ENCODE results near the gene OGT.
A peak's percentile ranks its signal among the peaks of the same experiment; 100 is the strongest.
"Not testable (repeated sequence)": the region's sequence is repeated elsewhere in the genome, so short reads cannot be mapped to it uniquely, and the experiment has no call there.

Gene OGT

DNA sequence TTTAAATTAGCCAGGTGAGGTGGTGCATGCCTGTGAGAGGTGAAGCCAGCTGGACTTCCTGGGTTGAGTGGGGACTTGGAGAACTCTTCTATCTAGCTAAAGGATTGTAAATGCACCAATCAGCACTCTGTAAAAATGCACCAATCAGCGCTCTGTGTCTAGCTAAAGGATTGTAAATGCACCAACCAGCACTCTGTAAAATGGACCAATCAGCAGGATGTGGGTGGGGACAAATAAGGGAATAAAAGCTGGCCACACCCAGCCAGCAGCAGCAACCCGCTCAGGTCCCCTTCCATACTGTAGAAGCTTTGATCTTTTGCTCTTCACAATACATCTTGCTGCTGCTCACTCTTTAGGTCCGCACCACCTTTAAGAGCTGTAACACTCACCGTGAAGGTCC lies 19.2 kb upstream of the OGT start:
- not testable (repeated sequence) for H3K27ac ChIP-seq (ENCODE audit: low read depth, low read length); H3K36me3 ChIP-seq (ENCODE audit: insufficient read depth, low read length); H3K27me3 ChIP-seq (ENCODE audit: insufficient read depth, low read length); H3K4me1 ChIP-seq (ENCODE audit: control insufficient read depth, insufficient read depth, low read length, unreplicated experiment); H3K79me2 ChIP-seq (ENCODE audit: control insufficient read depth, insufficient read depth, low read length, unreplicated experiment); H3K4me3 ChIP-seq (ENCODE audit: low read depth, low read length); H2AFZ ChIP-seq (ENCODE audit: low read length, unreplicated experiment)

- Histone ChIP-seq H3K4me1 (ENCODE audit: control insufficient read depth, insufficient read depth, low read length, unreplicated experiment) (peaks cover 3% of the 10 kb centered on the region), H3K36me3 (ENCODE audit: insufficient read depth, low read length) (no peaks in the 10 kb centered on the region), H3K4me3 (ENCODE audit: low read depth, low read length) (no peak overlapping the region), H3K27ac (ENCODE audit: low read depth, low read length) (no peak overlapping the region), H3K79me2 (ENCODE audit: control insufficient read depth, insufficient read depth, low read length, unreplicated experiment) (no peaks in the 10 kb centered on the region), H2AFZ (ENCODE audit: low read length, unreplicated experiment) (no peak overlapping the region), H3K27me3 (ENCODE audit: insufficient read depth, low read length) (no peaks in the 10 kb centered on the region)
These were observed 18.4 kb upstream of the OGT start for GRCh38 chrX:71514367-71515037.

DNA sequence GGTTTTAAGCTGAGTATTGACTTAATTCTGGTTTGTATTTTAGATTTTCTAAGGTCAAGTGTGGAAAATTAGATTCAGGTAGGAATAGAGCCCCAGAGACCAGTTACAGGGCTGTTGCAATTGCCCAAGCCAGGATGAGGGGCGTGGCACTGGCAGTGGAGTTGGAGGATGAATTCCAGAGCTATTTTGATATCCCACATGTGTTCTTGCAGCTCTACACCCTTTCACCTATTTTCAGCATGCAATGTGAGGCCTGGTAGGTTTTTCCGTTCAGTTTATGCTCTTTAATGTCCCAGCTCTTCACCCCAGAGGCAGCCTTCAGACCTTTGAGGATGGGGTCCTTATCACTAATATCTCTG lies 17.9 kb upstream of the OGT start:
- Histone ChIP-seq H3K4me3 (ENCODE audit: low read depth, low read length) (no peak overlapping the region), H3K4me1 (ENCODE audit: control insufficient read depth, insufficient read depth, low read length, unreplicated experiment) (peaks cover 3% of the 10 kb centered on the region), H3K27ac (ENCODE audit: low read depth, low read length) (no peak overlapping the region), H3K36me3 (ENCODE audit: insufficient read depth, low read length) (no peaks in the 10 kb centered on the region), H2AFZ (ENCODE audit: low read length, unreplicated experiment) (no peak overlapping the region), H3K79me2 (ENCODE audit: control insufficient read depth, insufficient read depth, low read length, unreplicated experiment) (no peaks in the 10 kb centered on the region), H3K27me3 (ENCODE audit: insufficient read depth, low read length) (no peaks in the 10 kb centered on the region)

DNA sequence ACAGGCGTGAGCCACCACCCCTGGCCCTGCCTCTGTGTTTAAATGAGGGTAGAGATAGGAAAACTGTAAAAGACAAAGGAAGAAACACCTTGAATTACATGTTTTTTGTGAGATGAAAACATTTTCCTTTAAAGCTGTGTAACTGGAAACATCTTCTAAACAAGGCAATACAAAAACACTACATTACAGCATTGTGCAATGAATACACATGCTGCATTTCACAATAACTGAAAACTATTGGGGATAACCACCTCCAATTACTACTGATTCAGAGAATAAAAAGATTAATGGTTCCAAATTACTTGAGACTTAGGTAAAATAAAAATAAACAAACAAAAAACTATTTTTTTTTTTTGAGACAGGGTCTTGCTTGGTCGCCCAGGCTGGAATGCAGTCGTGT lies 7.6 kb upstream of the OGT start:
- no peaks in the 10 kb centered on the region for H3K27me3 ChIP-seq (ENCODE audit: insufficient read depth, low read length)
- H2AFZ ChIP-seq (ENCODE audit: low read length, unreplicated experiment) = no peak overlapping the region
- H3K27ac ChIP-seq (ENCODE audit: low read depth, low read length) = no peak overlapping the region
- no peaks in the 10 kb centered on the region for H3K4me1 ChIP-seq (ENCODE audit: control insufficient read depth, insufficient read depth, low read length, unreplicated experiment)
- H3K4me3 ChIP-seq (ENCODE audit: low read depth, low read length) = no peak overlapping the region
- no peaks in the 10 kb centered on the region for H3K36me3 ChIP-seq (ENCODE audit: insufficient read depth, low read length)
- no peaks in the 10 kb centered on the region for H3K79me2 ChIP-seq (ENCODE audit: control insufficient read depth, insufficient read depth, low read length, unreplicated experiment)

GRCh38 chrX:71532078-71532752 lies 689 bp upstream of the OGT start:
- Histone ChIP-seq H3K27me3 (ENCODE audit: insufficient read depth, low read length) (no peaks in the 10 kb centered on the region), H3K27ac (ENCODE audit: low read depth, low read length) (peak overlapping the region; percentile 80), H3K36me3 (ENCODE audit: insufficient read depth, low read length) (no peaks in the 10 kb centered on the region), H3K79me2 (ENCODE audit: control insufficient read depth, insufficient read depth, low read length, unreplicated experiment) (peaks cover 41% of the 10 kb centered on the region), H2AFZ (ENCODE audit: low read length, unreplicated experiment) (peak overlapping the region; percentile 79), H3K4me1 (ENCODE audit: control insufficient read depth, insufficient read depth, low read length, unreplicated experiment) (peaks cover 10% of the 10 kb centered on the region), H3K4me3 (ENCODE audit: low read depth, low read length) (peak overlapping the region; percentile 89)

DNA sequence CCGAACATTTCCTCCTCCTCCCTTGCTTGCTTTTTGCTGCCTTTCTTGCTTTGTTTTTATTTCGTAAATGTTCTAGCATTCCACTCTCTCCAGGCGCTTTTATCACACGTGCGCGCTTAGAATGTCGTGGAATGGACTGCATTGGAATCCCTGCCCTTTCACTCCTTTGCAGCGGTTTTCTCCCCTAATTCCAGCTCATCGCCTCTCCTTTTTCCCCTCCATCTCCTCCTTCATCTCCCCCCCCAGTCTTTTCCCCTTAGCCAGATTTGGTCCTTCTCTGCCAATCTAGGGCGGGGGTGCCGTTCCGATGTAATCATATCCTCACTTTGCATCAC lies 579 bp downstream of the OGT start:
- H3K27ac ChIP-seq (ENCODE audit: low read depth, low read length) = peak overlapping the region; percentile 66
- H3K4me3 ChIP-seq (ENCODE audit: low read depth, low read length) = peak overlapping the region; percentile 89
- H3K27me3 ChIP-seq (ENCODE audit: insufficient read depth, low read length) = no peaks in the 10 kb centered on the region
- H3K4me1 ChIP-seq (ENCODE audit: control insufficient read depth, insufficient read depth, low read length, unreplicated experiment) = peaks cover 20% of the 10 kb centered on the region
- H3K79me2 ChIP-seq (ENCODE audit: control insufficient read depth, insufficient read depth, low read length, unreplicated experiment) = peaks cover 52% of the 10 kb centered on the region
- H3K36me3 ChIP-seq (ENCODE audit: insufficient read depth, low read length) = peaks cover 5% of the 10 kb centered on the region; the same call in 1 of the 2 replicates
- no peak overlapping the region for H2AFZ ChIP-seq (ENCODE audit: low read length, unreplicated experiment)

DNA sequence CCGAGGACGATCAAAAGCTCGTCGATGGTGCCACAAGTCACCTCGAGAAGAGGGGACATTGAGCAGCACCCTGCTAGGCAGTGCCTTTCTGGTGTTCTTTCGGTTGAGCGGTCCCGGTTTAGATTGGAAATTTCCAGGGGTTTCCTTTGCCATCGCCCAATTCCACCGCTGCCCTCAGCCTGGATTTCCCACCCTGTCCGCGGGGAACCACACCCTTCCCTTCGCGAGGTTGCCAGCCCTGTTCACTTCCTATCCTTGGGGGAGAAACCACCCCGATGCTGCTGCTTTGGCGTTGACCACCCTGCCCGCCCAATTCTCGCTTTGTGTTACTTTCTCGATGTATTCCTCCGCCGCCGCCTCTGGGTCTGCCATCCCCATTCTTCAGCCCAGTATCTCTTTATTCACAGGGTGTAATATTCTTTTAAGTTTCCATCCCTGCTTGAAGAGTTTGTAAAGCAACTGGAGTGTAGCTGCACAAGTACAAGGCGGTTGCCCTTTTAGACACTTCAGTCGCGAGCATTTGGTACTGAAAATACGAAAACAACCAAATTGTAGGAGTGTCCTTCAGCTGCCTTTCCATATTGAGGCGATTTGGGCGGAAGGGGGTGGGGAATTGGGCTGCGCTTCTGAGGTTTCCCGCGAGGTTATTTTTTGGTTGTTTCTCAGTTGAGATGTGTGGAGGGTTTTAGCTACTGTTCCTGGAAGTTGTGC lies 1.1 kb downstream of the OGT start:
- Histone ChIP-seq H3K79me2 (ENCODE audit: control insufficient read depth, insufficient read depth, low read length, unreplicated experiment) (peaks cover 56% of the 10 kb centered on the region), H3K27me3 (ENCODE audit: insufficient read depth, low read length) (no peaks in the 10 kb centered on the region), H3K4me3 (ENCODE audit: low read depth, low read length) (peak overlapping the region; percentile 89), H2AFZ (ENCODE audit: low read length, unreplicated experiment) (no peak overlapping the region), H3K4me1 (ENCODE audit: control insufficient read depth, insufficient read depth, low read length, unreplicated experiment) (peaks cover 22% of the 10 kb centered on the region), H3K36me3 (ENCODE audit: insufficient read depth, low read length) (peaks cover 5% of the 10 kb centered on the region; the same call in 1 of the 2 replicates), H3K27ac (ENCODE audit: low read depth, low read length) (peak overlapping the region; percentile 66)

GRCh38 chrX:71534773-71535544 lies 2.1 kb downstream of the OGT start:
- Histone ChIP-seq H3K27ac (ENCODE audit: low read depth, low read length) (peak overlapping the region; percentile 66), H3K36me3 (ENCODE audit: insufficient read depth, low read length) (peaks cover 5% of the 10 kb centered on the region; the same call in 1 of the 2 replicates), H3K27me3 (ENCODE audit: insufficient read depth, low read length) (no peaks in the 10 kb centered on the region), H3K4me3 (ENCODE audit: low read depth, low read length) (peak overlapping the region; percentile 89), H2AFZ (ENCODE audit: low read length, unreplicated experiment) (no peak overlapping the region), H3K4me1 (ENCODE audit: control insufficient read depth, insufficient read depth, low read length, unreplicated experiment) (peaks cover 28% of the 10 kb centered on the region), H3K79me2 (ENCODE audit: control insufficient read depth, insufficient read depth, low read length, unreplicated experiment) (peaks cover 66% of the 10 kb centered on the region)

DNA sequence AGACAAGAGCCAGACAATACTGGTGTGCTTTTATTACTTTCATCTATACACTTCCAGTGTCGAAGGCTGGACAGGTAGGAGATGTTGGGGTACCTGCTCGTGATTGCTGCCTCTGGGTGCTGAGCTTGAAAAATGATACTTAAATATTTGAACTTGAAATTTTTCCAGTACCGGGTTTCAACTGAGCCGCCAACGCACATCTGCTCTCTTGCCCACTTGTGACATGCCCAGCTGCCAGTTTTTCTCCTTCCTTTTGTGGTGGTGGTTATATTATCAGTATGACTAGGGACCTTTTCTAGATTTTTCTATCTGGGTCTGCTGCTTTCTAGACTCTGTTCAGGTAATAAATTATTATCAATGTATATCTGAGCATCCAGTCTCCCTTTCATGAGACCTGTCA lies 3.4 kb downstream of the OGT start:
- peak overlapping the region; percentile 89 for H3K4me3 ChIP-seq (ENCODE audit: low read depth, low read length)
- no peak overlapping the region for H3K27ac ChIP-seq (ENCODE audit: low read depth, low read length)
- peaks cover 79% of the 10 kb centered on the region for H3K79me2 ChIP-seq (ENCODE audit: control insufficient read depth, insufficient read depth, low read length, unreplicated experiment)
- peaks cover 39% of the 10 kb centered on the region for H3K4me1 ChIP-seq (ENCODE audit: control insufficient read depth, insufficient read depth, low read length, unreplicated experiment)
- H3K27me3 ChIP-seq (ENCODE audit: insufficient read depth, low read length) = no peaks in the 10 kb centered on the region
- no peak overlapping the region for H2AFZ ChIP-seq (ENCODE audit: low read length, unreplicated experiment)
- peaks cover 5% of the 10 kb centered on the region; the same call in 1 of the 2 replicates for H3K36me3 ChIP-seq (ENCODE audit: insufficient read depth, low read length)

GRCh38 chrX:71537743-71538142 lies 4.8 kb downstream of the OGT start:
- Histone ChIP-seq H3K4me3 (ENCODE audit: low read depth, low read length) (no peak overlapping the region), H3K27ac (ENCODE audit: low read depth, low read length) (no peak overlapping the region), H3K27me3 (ENCODE audit: insufficient read depth, low read length) (no peaks in the 10 kb centered on the region), H3K79me2 (ENCODE audit: control insufficient read depth, insufficient read depth, low read length, unreplicated experiment) (peaks cover 83% of the 10 kb centered on the region), H2AFZ (ENCODE audit: low read length, unreplicated experiment) (no peak overlapping the region), H3K36me3 (ENCODE audit: insufficient read depth, low read length) (peaks cover 5% of the 10 kb centered on the region; the same call in 1 of the 2 replicates), H3K4me1 (ENCODE audit: control insufficient read depth, insufficient read depth, low read length, unreplicated experiment) (peaks cover 42% of the 10 kb centered on the region)

Measured in ACC112 (cell line).